HCT116 (cell line): Measurements from ENCODE around the gene LIPI. TPM values are rescaled to one million over a fixed set of nuclear protein-coding genes. Genes with fewer than 3 reads are reported as not detected.

Source experiments
- ATAC-seq: fragments of 200-7000 bp; cut with Tn5 transposase; 2 replicates; pipeline ENCODE4 v1.9.1; 2020; ENCODE audit warnings: mild to moderate bottlenecking, moderate library complexity
- Bru-seq: library from RNA; stranded (reverse); fragments of 400-500 nt; gene quantifications from one replicate; lab custom pipeline; 2021; lab: Mats Ljungman, UMichigan
- BruChase-seq, 2 experiments: library from RNA; stranded (reverse); fragments of 400-500 nt; gene quantifications; one replicate each; lab custom pipeline; 2021; lab: Mats Ljungman, UMichigan
- BruUV-seq: library from RNA; stranded (reverse); fragments of 400-500 nt; replicated peaks from 2 replicates; lab custom pipeline; 2021; lab: Mats Ljungman, UMichigan
- CTCF ChIA-PET: fragments of 300-600 bp; sonication (Branson Sonifier 250); formaldehyde crosslinking; loops from one replicate; lab custom pipeline; 2021; ENCODE audit warnings: antibody characterized with exemption; lab: Charles Lee
- POLR2A ChIA-PET: fragments of 300-600, 350-600 bp; sonication (Branson Sonifier 250); formaldehyde crosslinking; loops from one replicate; lab custom pipeline; 2021; ENCODE audit warnings: antibody characterized with exemption; lab: Charles Lee
- RAD21 ChIA-PET, 2 experiments: fragments of 300-600 bp; sonication (Branson Sonifier 250); formaldehyde crosslinking; loops; one replicate each; lab custom pipeline; 2023; ENCODE audit warnings: low total read pairs in 2 of 2; ENCODE audit not compliant: uncharacterized antibody in 2 of 2, unreplicated experiment in 2 of 2, low non-redundant PET in 1 of 2; lab: Charles Lee
- DNase-seq: peaks from one replicate; pipeline ENCODE4 v3.0.0-alpha.2; 2010; ENCODE audit warnings: low read depth, low spot score
- H2AFZ ChIP-seq: fragments of 200-600 bp; shearing (Covaris generic), sonication (generic); 2 replicates; pipeline ENCODE4 v1.6.1; 2017; ENCODE audit warnings: low read depth, mixed run types, mixed read lengths, antibody characterized with exemption, low read length; ENCODE audit not compliant: poor library complexity, severe bottlenecking
- H3K27ac ChIP-seq: 2 replicates; pipeline ENCODE4 v1.5.1; 2012; ENCODE audit warnings: low read depth, low read length
- H3K27me3 ChIP-seq: fragments of 200-600 bp; sonication (generic); 2 replicates; pipeline ENCODE4 v1.6.1; 2016; ENCODE audit warnings: mixed run types, low read length, mixed read lengths; ENCODE audit not compliant: insufficient read depth
- H3K36me3 ChIP-seq, 2 experiments: fragments of 200-500 bp in 1 of 2; fragments of 200-600 bp in 1 of 2; sonication (Bioruptor generic) in 1 of 2; sonication (generic) in 1 of 2; 2 replicates each; pipeline versions ENCODE4 v1.5.1 to v1.6.1; 2014 to 2016; ENCODE audit warnings: low read length in 2 of 2, inconsistent platforms in 1 of 2, mixed read lengths in 1 of 2, mixed run types in 1 of 2; ENCODE audit not compliant: insufficient read depth in 2 of 2, control insufficient read depth in 1 of 2
- H3K4me1 ChIP-seq, 2 experiments: fragments of 200-600 bp in 1 of 2; sonication (generic) in 1 of 2; 2 replicates each; pipeline versions ENCODE4 v1.5.1 to v1.6.1; 2012 to 2017; ENCODE audit warnings: low read length in 2 of 2, inconsistent platforms in 1 of 2, mild to moderate bottlenecking in 1 of 2, mixed read lengths in 1 of 2, mixed run types in 1 of 2, moderate library complexity in 1 of 2; ENCODE audit not compliant: insufficient read depth in 2 of 2, control insufficient read depth in 1 of 2
- H3K4me2 ChIP-seq: fragments of 200-600 bp; sonication (generic); 2 replicates; pipeline ENCODE4 v1.6.1; 2017; ENCODE audit warnings: mixed run types, low read length, mixed read lengths
- H3K4me3 ChIP-seq, 2 experiments: fragments of 200-600 bp in 1 of 2; sonication (generic) in 1 of 2; replicated peaks in 1 of 2; 2 replicates each; pipeline ENCODE4 v1.5.1; 2011 to 2016; ENCODE audit warnings: low read length in 2 of 2, control low read depth in 1 of 2, low read depth in 1 of 2, mild to moderate bottlenecking in 1 of 2, mixed read lengths in 1 of 2, mixed run types in 1 of 2
- H3K79me2 ChIP-seq: fragments of 200-600 bp; sonication (generic); 2 replicates; pipeline ENCODE4 v1.6.1; 2017; ENCODE audit warnings: mild to moderate bottlenecking, mixed run types, low read length, moderate library complexity, mixed read lengths; ENCODE audit not compliant: insufficient read depth
- H3K9ac ChIP-seq: fragments of 200-600 bp; sonication (generic); 2 replicates; pipeline ENCODE4 v1.6.1; 2016; ENCODE audit warnings: low read length, mixed read lengths
- H3K9me2 ChIP-seq: fragments of 200-600 bp; sonication (generic), shearing (Covaris generic); 2 replicates; pipeline ENCODE4 v1.6.1; 2017; ENCODE audit warnings: mixed run types, mild to moderate bottlenecking, moderate library complexity; ENCODE audit not compliant: insufficient read depth
- H3K9me3 ChIP-seq, 2 experiments: fragments of 200-500 bp in 1 of 2; fragments of 200-600 bp in 1 of 2; sonication (Bioruptor generic) in 1 of 2; sonication (generic) in 1 of 2; 2 replicates each; pipeline ENCODE4 v1.6.1; 2014 to 2017; ENCODE audit warnings: low read length in 2 of 2, mixed read lengths in 2 of 2, inconsistent platforms in 1 of 2, low read depth in 1 of 2, mild to moderate bottlenecking in 1 of 2, mixed run types in 1 of 2, moderate library complexity in 1 of 2; ENCODE audit not compliant: control insufficient read depth in 1 of 2, insufficient read depth in 1 of 2
- H4K20me1 ChIP-seq: fragments of 200-600 bp; sonication (generic), shearing (Covaris generic); 2 replicates; pipeline ENCODE4 v1.6.1; 2017; ENCODE audit warnings: mixed run types, mild to moderate bottlenecking, moderate library complexity; ENCODE audit not compliant: insufficient read depth
- ELF1 ChIP-seq: IDR thresholded peaks from 2 replicates; pipeline ENCODE4 v1.6.1; 2012; ENCODE audit warnings: low read depth, borderline replicate concordance
- EZH2phosphoT487 ChIP-seq: fragments of 200-600 bp; IDR thresholded peaks from 2 replicates; pipeline ENCODE4 v1.6.1; 2018; ENCODE audit warnings: antibody characterized with exemption, borderline replicate concordance
- JUND ChIP-seq: IDR thresholded peaks from 2 replicates; pipeline ENCODE4 v1.6.1; 2012
- SIN3A ChIP-seq: IDR thresholded peaks from 2 replicates; pipeline ENCODE4 v1.6.1; 2012; ENCODE audit warnings: low read depth
- SP1 ChIP-seq: IDR thresholded peaks from 2 replicates; pipeline ENCODE4 v1.6.1; 2012; ENCODE audit warnings: low read depth
- SRF ChIP-seq: IDR thresholded peaks from 2 replicates; pipeline ENCODE4 v1.6.1; 2012; ENCODE audit warnings: low read depth
- TCF7L2 ChIP-seq: IDR thresholded peaks from 2 replicates; pipeline ENCODE4 v1.7.0; 2011; ENCODE audit warnings: borderline replicate concordance, inconsistent platforms; ENCODE audit not compliant: insufficient read depth, insufficient read length; ENCODE audit errors: extremely low read depth
- ZFX ChIP-seq: fragments of 450-650 bp; IDR thresholded peaks from 2 replicates; pipeline ENCODE4 v1.6.1; 2017
- ZNF274 ChIP-seq: fragments of 200-500 bp; sonication (Bioruptor generic); IDR thresholded peaks from 2 replicates; pipeline ENCODE4 v1.6.1; 2014; ENCODE audit warnings: mild to moderate bottlenecking, low read depth, low read length, inconsistent platforms
- intact Hi-C: fragments of 100-400 bp; cut with micrococcal nuclease; formaldehyde crosslinking; loops from 2 replicates; pipeline ENCODE4 v1.10.0; 2022
- long read RNA-seq: library from polyadenylated mRNA; unstranded; transcript quantifications from one replicate; pipeline ENCODE4 v2.0.0, GENCODE V29; 2021; ENCODE audit not compliant: unreplicated experiment
- polyA plus RNA-seq: library from polyadenylated mRNA; unstranded; fragments of >200 nt; gene quantifications from 2 replicates; pipeline ENCODE4 v1.2.1, GENCODE V29; 2012; ENCODE audit warnings: missing spikeins
- total RNA-seq: library from RNA; stranded (reverse); gene quantifications from one replicate; pipeline ENCODE4 v1.2.1, GENCODE V29; 2021; ENCODE audit not compliant: unreplicated experiment
- TF ChIP-seq, protein P1 (sequence below): IDR thresholded peaks from 2 replicates; pipeline ENCODE4 v1.6.1; 2012; ENCODE audit warnings: low read depth
- TF ChIP-seq, protein P2 (sequence below): IDR thresholded peaks from 2 replicates; pipeline ENCODE4 v1.6.1; 2012
- TF ChIP-seq, protein P3 (sequence below), 3 experiments: fragments of 200-600 bp in 1 of 3; sonication (generic) in 1 of 3; IDR thresholded peaks in 2 of 3; conservative IDR thresholded peaks in 1 of 3; 2 replicates each; pipeline ENCODE4 v1.5.1; 2012 to 2017; ENCODE audit warnings: low read depth in 2 of 3, low read length in 2 of 3, antibody characterized with exemption in 1 of 3, borderline replicate concordance in 1 of 3, control low read depth in 1 of 3, mild to moderate bottlenecking in 1 of 3, mixed read lengths in 1 of 3, mixed run types in 1 of 3, moderate library complexity in 1 of 3; ENCODE audit not compliant: insufficient read depth in 1 of 3
- TF ChIP-seq, protein P4 (sequence below): IDR thresholded peaks from 2 replicates; pipeline ENCODE4 v1.6.1; 2011; ENCODE audit warnings: mild to moderate bottlenecking, low read length, moderate library complexity; ENCODE audit not compliant: insufficient replicate concordance; ENCODE audit errors: extremely low read depth

LIPI gene
- not detected for total RNA-seq
- not detected in 2 replicates for polyA plus RNA-seq
- not detected for Bru-seq, nascent RNA
- not detected for BruChase-seq, experiment 1, labeled RNA remaining after a 6-hour chase
- BruChase-seq, experiment 2, labeled RNA remaining after a 2-hour chase = not detected
- long read RNA-seq = 0 reads

DNA sequence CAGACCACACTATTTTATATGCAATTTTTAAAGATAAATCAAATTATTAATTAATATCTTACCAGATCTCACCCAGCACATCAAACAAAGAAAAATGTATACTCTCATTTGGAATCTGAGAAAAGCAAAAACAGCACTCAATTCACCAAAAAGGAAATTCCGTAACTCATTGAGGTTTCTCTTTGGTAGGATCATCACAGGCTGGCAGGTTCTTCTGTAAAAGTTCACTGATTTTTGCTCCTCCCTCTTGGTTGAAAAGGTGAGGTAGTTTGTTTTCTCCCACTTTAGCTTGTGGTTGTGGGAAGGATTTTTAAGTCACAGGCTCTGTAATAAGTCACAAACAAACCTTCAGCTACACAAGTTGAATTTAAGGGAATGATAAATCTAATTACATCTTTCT lies at the start of gene LIPI:
Gene LIPI, minus strand, starts transcription at position 218 of the 400 bp plus-strand sequence. Its CDS starts 110 bp downstream, at position 108.
- H4K20me1 ChIP-seq = no peaks in the 10 kb centered on the region; the same call in 1 of the 2 replicates
- ChIA-PET POLR2A (no interaction called here), RAD21 (no interaction called here), CTCF (no interaction called here)
- no peak within 1 kb of the TSS for H2AFZ ChIP-seq
- H3K79me2 ChIP-seq = no peaks in the 10 kb centered on the region
- H3K4me2 ChIP-seq = no peak within 1 kb of the TSS
- no peak within 1 kb of the TSS for H3K9ac ChIP-seq
- no peaks in the 10 kb centered on the region for H3K4me1 ChIP-seq
- intact Hi-C loops = no loop called here
- ATAC-seq (no peak), DNase-seq (no peak)
- peaks cover 0 to 9% of the 10 kb centered on the region in 2 experiments; a peak in 2 of 4 replicates for H3K9me3 ChIP-seq
- no peak for TF ChIP-seq TCF7L2
- TF ChIP-seq, protein P1, sequence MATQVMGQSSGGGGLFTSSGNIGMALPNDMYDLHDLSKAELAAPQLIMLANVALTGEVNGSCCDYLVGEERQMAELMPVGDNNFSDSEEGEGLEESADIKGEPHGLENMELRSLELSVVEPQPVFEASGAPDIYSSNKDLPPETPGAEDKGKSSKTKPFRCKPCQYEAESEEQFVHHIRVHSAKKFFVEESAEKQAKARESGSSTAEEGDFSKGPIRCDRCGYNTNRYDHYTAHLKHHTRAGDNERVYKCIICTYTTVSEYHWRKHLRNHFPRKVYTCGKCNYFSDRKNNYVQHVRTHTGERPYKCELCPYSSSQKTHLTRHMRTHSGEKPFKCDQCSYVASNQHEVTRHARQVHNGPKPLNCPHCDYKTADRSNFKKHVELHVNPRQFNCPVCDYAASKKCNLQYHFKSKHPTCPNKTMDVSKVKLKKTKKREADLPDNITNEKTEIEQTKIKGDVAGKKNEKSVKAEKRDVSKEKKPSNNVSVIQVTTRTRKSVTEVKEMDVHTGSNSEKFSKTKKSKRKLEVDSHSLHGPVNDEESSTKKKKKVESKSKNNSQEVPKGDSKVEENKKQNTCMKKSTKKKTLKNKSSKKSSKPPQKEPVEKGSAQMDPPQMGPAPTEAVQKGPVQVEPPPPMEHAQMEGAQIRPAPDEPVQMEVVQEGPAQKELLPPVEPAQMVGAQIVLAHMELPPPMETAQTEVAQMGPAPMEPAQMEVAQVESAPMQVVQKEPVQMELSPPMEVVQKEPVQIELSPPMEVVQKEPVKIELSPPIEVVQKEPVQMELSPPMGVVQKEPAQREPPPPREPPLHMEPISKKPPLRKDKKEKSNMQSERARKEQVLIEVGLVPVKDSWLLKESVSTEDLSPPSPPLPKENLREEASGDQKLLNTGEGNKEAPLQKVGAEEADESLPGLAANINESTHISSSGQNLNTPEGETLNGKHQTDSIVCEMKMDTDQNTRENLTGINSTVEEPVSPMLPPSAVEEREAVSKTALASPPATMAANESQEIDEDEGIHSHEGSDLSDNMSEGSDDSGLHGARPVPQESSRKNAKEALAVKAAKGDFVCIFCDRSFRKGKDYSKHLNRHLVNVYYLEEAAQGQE = no peak
- TF ChIP-seq, protein P2, sequence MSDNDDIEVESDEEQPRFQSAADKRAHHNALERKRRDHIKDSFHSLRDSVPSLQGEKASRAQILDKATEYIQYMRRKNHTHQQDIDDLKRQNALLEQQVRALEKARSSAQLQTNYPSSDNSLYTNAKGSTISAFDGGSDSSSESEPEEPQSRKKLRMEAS = no peak
- no peak for TF ChIP-seq JUND
- TF ChIP-seq, protein P3, sequence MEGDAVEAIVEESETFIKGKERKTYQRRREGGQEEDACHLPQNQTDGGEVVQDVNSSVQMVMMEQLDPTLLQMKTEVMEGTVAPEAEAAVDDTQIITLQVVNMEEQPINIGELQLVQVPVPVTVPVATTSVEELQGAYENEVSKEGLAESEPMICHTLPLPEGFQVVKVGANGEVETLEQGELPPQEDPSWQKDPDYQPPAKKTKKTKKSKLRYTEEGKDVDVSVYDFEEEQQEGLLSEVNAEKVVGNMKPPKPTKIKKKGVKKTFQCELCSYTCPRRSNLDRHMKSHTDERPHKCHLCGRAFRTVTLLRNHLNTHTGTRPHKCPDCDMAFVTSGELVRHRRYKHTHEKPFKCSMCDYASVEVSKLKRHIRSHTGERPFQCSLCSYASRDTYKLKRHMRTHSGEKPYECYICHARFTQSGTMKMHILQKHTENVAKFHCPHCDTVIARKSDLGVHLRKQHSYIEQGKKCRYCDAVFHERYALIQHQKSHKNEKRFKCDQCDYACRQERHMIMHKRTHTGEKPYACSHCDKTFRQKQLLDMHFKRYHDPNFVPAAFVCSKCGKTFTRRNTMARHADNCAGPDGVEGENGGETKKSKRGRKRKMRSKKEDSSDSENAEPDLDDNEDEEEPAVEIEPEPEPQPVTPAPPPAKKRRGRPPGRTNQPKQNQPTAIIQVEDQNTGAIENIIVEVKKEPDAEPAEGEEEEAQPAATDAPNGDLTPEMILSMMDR (IDR thresholded peaks at IDR 0.05 in 2 of 3, conservative IDR thresholded peaks at IDR 0.05 in 1 of 3; ENCODE audit: borderline replicate concordance in 1 of 3, insufficient read depth in 1 of 3, low read depth in 2 of 3, low read length in 2 of 3) = no peak
- TF ChIP-seq EZH2phosphoT487 = no peak
- TF ChIP-seq, protein P4, sequence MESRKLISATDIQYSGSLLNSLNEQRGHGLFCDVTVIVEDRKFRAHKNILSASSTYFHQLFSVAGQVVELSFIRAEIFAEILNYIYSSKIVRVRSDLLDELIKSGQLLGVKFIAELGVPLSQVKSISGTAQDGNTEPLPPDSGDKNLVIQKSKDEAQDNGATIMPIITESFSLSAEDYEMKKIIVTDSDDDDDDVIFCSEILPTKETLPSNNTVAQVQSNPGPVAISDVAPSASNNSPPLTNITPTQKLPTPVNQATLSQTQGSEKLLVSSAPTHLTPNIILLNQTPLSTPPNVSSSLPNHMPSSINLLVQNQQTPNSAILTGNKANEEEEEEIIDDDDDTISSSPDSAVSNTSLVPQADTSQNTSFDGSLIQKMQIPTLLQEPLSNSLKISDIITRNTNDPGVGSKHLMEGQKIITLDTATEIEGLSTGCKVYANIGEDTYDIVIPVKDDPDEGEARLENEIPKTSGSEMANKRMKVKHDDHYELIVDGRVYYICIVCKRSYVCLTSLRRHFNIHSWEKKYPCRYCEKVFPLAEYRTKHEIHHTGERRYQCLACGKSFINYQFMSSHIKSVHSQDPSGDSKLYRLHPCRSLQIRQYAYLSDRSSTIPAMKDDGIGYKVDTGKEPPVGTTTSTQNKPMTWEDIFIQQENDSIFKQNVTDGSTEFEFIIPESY = no peak
- TF ChIP-seq ZNF274 = no peak
- no peak for TF ChIP-seq SRF
- TF ChIP-seq ZFX = no peak
- no peak for TF ChIP-seq SIN3A
- TF ChIP-seq ELF1 = no peak
- TF ChIP-seq SP1 = no peak
- no peaks in the 10 kb centered on the region for H3K9me2 ChIP-seq
- H3K27ac ChIP-seq = no peak within 1 kb of the TSS
- no TSS peak for BruUV-seq
- no peaks in the 10 kb centered on the region for H3K36me3 ChIP-seq
- H3K4me3 ChIP-seq = no peak within 1 kb of the TSS
- H3K27me3 ChIP-seq = no peaks in the 10 kb centered on the region
